WERI-Rb-1 (cell line): ENCODE measurements around the gene TLCD4.

Experiments used
- DNase-seq: peaks from one replicate; pipeline ENCODE4 v3.0.0-alpha.2; 2020
- H3K27ac ChIP-seq: fragments of 250-450 bp; sonication (Bioruptor Pico); 2 replicates; pipeline ENCODE4 v1.5.1; 2020; ENCODE audit warnings: mild to moderate bottlenecking, moderate library complexity
- H3K27me3 ChIP-seq: fragments of 250-450 bp; sonication (Bioruptor Pico); 2 replicates; pipeline ENCODE4 v1.5.1; 2021; ENCODE audit warnings: mild to moderate bottlenecking, low read depth, moderate library complexity; ENCODE audit not compliant: insufficient read depth, severe bottlenecking
- H3K36me3 ChIP-seq: fragments of 250-450 bp; sonication (Bioruptor Pico); 2 replicates; pipeline ENCODE4 v1.5.1; 2020; ENCODE audit warnings: mild to moderate bottlenecking, moderate library complexity
- H3K4me3 ChIP-seq: 2 replicates; pipeline ENCODE4 v1.5.1; 2011; ENCODE audit warnings: low read depth, mild to moderate bottlenecking, control low read depth, low read length
- H3K9me3 ChIP-seq: fragments of 250-450 bp; sonication (Bioruptor Pico); 2 replicates; pipeline ENCODE4 v1.5.1; 2021; ENCODE audit warnings: mild to moderate bottlenecking, moderate library complexity; ENCODE audit not compliant: severe bottlenecking
- CTCF ChIP-seq: IDR thresholded peaks from 2 replicates; pipeline ENCODE4 v1.5.1; 2011; ENCODE audit warnings: low read depth, mild to moderate bottlenecking, control low read depth, inconsistent platforms, low read length

TLCD4 gene

GRCh38 chr1:95126366-95126765 is 9.2 kb downstream of the TLCD4 start:
- no peak for DNase-seq
- Histone ChIP-seq H3K27ac (no peak overlapping the region), H3K27me3 (no peaks in the 10 kb centered on the region), H3K4me3 (no peak overlapping the region), H3K36me3 (no peaks in the 10 kb centered on the region), H3K9me3 (no peaks in the 10 kb centered on the region)
- TF ChIP-seq CTCF, result no peak

GRCh38 chr1:95126846-95127245 is 9.7 kb downstream of the TLCD4 start:
- no peak for DNase-seq

GRCh38 chr1:95127380-95127779 is 10.2 kb downstream of the TLCD4 start:
- no peak for TF ChIP-seq CTCF
- Histone ChIP-seq H3K27ac (no peak overlapping the region), H3K36me3 (no peaks in the 10 kb centered on the region), H3K27me3 (no peaks in the 10 kb centered on the region), H3K9me3 (no peaks in the 10 kb centered on the region), H3K4me3 (no peak overlapping the region)
- DNase-seq, result no peak

More at GRCh38 chr1:95126846-95127245, 9.7 kb downstream of the TLCD4 start:
- Histone ChIP-seq H3K9me3 (no peaks in the 10 kb centered on the region), H3K4me3 (no peak overlapping the region), H3K36me3 (no peaks in the 10 kb centered on the region), H3K27me3 (no peaks in the 10 kb centered on the region), H3K27ac (no peak overlapping the region)
- no peak for TF ChIP-seq CTCF

GRCh38 chr1:95132762-95133161 is 15.6 kb downstream of the TLCD4 start:
- DNase-seq, result no peak
- Histone ChIP-seq H3K36me3 (no peaks in the 10 kb centered on the region), H3K27me3 (no peaks in the 10 kb centered on the region), H3K9me3 (no peaks in the 10 kb centered on the region), H3K27ac (no peak overlapping the region), H3K4me3 (no peak overlapping the region)
- no peak for TF ChIP-seq CTCF

GRCh38 chr1:95133687-95134086 is 16.5 kb downstream of the TLCD4 start:
- Histone ChIP-seq H3K9me3 (no peaks in the 10 kb centered on the region), H3K36me3 (no peaks in the 10 kb centered on the region), H3K4me3 (no peak overlapping the region), H3K27ac (no peak overlapping the region), H3K27me3 (no peaks in the 10 kb centered on the region)
- TF ChIP-seq CTCF, result no peak
- no peak for DNase-seq

GRCh38 chr1:95138223-95138622 is 21.1 kb downstream of the TLCD4 start:
- no peak overlapping the region for H3K4me3 ChIP-seq
- H3K36me3 ChIP-seq, result no peaks in the 10 kb centered on the region
- no peaks in the 10 kb centered on the region for H3K9me3 ChIP-seq
- no peaks in the 10 kb centered on the region for H3K27me3 ChIP-seq
- no peak for TF ChIP-seq CTCF
- H3K27ac ChIP-seq, result no peak overlapping the region
- no peak for DNase-seq
